ENCODE measurements around the gene KDM4F. TPM values are rescaled to one million over a fixed set of nuclear protein-coding genes. Genes with fewer than 3 reads are reported as not detected.

The KDM4F gene
- total RNA-seq, 4 donors from 2014 or later: not detected

GRCh38 chr11:95082576-95083001, 33.4 kb downstream of the KDM4F start:
- DNase-seq: no peak
- TF ChIP-seq POLR2A (IDR thresholded peaks at IDR 0.05): no peak
- H3K27ac ChIP-seq: no peak overlapping the region
- no peaks in the 10 kb centered on the region for H3K27me3 ChIP-seq
- H3K9me3 ChIP-seq: no peaks in the 10 kb centered on the region
- no peaks in the 10 kb centered on the region for H3K36me3 ChIP-seq
- no peaks in the 10 kb centered on the region for H3K4me1 ChIP-seq
- no peak overlapping the region for H3K4me3 ChIP-seq

- no peaks in the 10 kb centered on the region for H3K36me3 ChIP-seq
- no peaks in the 10 kb centered on the region for H3K4me1 ChIP-seq
- H3K27me3 ChIP-seq: no peaks in the 10 kb centered on the region
- no peak for TF ChIP-seq CTCF (IDR thresholded peaks at IDR 0.05)
- TF ChIP-seq POLR2A (IDR thresholded peaks at IDR 0.05): no peak
- no peak overlapping the region for H3K27ac ChIP-seq
- DNase-seq: no peak
- H3K9me3 ChIP-seq: no peaks in the 10 kb centered on the region
- H3K4me3 ChIP-seq: no peak overlapping the region
Observed at GRCh38 chr11:95084509-95084908, 35.3 kb downstream of the KDM4F start.

GRCh38 chr11:95085117-95085816, 36.0 kb downstream of the KDM4F start:
- DNase-seq: no peak
- no peaks in the 10 kb centered on the region for H3K27me3 ChIP-seq
- no peaks in the 10 kb centered on the region for H3K36me3 ChIP-seq
- no peaks in the 10 kb centered on the region for H3K9me3 ChIP-seq
- no peaks in the 10 kb centered on the region for H3K4me1 ChIP-seq
- H3K4me3 ChIP-seq: no peak overlapping the region
- no peak overlapping the region for H3K27ac ChIP-seq
- TF ChIP-seq CTCF (IDR thresholded peaks at IDR 0.05): no peak
- TF ChIP-seq POLR2A (IDR thresholded peaks at IDR 0.05): no peak

- Histone ChIP-seq H3K4me3 (no peak overlapping the region), H3K4me1 (peaks cover 0 to 7% (median 3%) of the 10 kb centered on the region in 4 donors), H3K27me3 (no peaks in the 10 kb centered on the region), H3K27ac (no peak overlapping the region), H3K9me3 (no peaks in the 10 kb centered on the region), H3K36me3 (no peaks in the 10 kb centered on the region)
- DNase-seq: no peak
- no peak for TF ChIP-seq POLR2A (IDR thresholded peaks at IDR 0.05)
- TF ChIP-seq CTCF (IDR thresholded peaks at IDR 0.05): no peak
Observed at GRCh38 chr11:95086151-95086550, 36.9 kb downstream of the KDM4F start.

GRCh38 chr11:95086836-95087570, 37.8 kb downstream of the KDM4F start:
- peaks cover 0 to 11% (median 3%) of the 10 kb centered on the region in 4 donors for H3K4me1 ChIP-seq
- DNase-seq: no peak
- no peaks in the 10 kb centered on the region for H3K9me3 ChIP-seq
- H3K36me3 ChIP-seq: no peaks in the 10 kb centered on the region
- H3K27me3 ChIP-seq: no peaks in the 10 kb centered on the region
- no peak overlapping the region for H3K4me3 ChIP-seq
- H3K27ac ChIP-seq: no peak overlapping the region
- no peak for TF ChIP-seq POLR2A (IDR thresholded peaks at IDR 0.05)
- TF ChIP-seq CTCF (IDR thresholded peaks at IDR 0.05): no peak

- peak overlapping the region; percentile 65 to 94 (median 81) for H3K4me3 ChIP-seq
- TF ChIP-seq CTCF (IDR thresholded peaks at IDR 0.05) (no peak), POLR2A (IDR thresholded peaks at IDR 0.05) (no peak)
- H3K4me1 ChIP-seq: peaks cover 0 to 29% (median 14%) of the 10 kb centered on the region in 4 donors
- H3K9me3 ChIP-seq: no peaks in the 10 kb centered on the region
- peak overlapping the region; percentile 90 to 97 (median 92) for H3K27ac ChIP-seq
- DNase-seq: peak in 2 of 3 donors; percentile 51 to 57
- H3K36me3 ChIP-seq: no peaks in the 10 kb centered on the region
- no peaks in the 10 kb centered on the region for H3K27me3 ChIP-seq
Observed at GRCh38 chr11:95088946-95089619, 39.9 kb downstream of the KDM4F start.
